ACC112 (cell line): ENCODE measurements around the gene PLCXD1.
"Not testable (repeated sequence)": the region's sequence is repeated elsewhere in the genome, so short reads cannot be mapped to it uniquely, and the experiment has no call there.

Experiments used
- H2AFZ ChIP-seq: fragments of 200-600 bp; sonication (generic); one replicate; pipeline ENCODE4 v1.6.0; 2017; ENCODE audit warnings: antibody characterized with exemption, low read length; ENCODE audit not compliant: unreplicated experiment
- H3K27ac ChIP-seq: fragments of 200-600 bp; sonication (generic); 2 replicates; pipeline ENCODE4 v1.5.1; 2014; ENCODE audit warnings: low read depth, mild to moderate bottlenecking, antibody characterized with exemption, low read length, moderate library complexity
- H3K27me3 ChIP-seq: fragments of 200-600 bp; sonication (generic); 2 replicates; pipeline ENCODE4 v1.6.1; 2014; ENCODE audit warnings: mild to moderate bottlenecking, antibody characterized with exemption, low read length, moderate library complexity, mixed read lengths; ENCODE audit not compliant: insufficient read depth
- H3K36me3 ChIP-seq: fragments of 200-600 bp; sonication (generic); 2 replicates; pipeline ENCODE4 v1.6.1; 2016; ENCODE audit warnings: mild to moderate bottlenecking, antibody characterized with exemption, low read length, moderate library complexity, mixed read lengths; ENCODE audit not compliant: insufficient read depth
- H3K4me1 ChIP-seq: fragments of 200-600 bp; sonication (generic); one replicate; pipeline ENCODE4 v1.6.1; 2016; ENCODE audit warnings: low read length, mixed read lengths; ENCODE audit not compliant: insufficient read depth, unreplicated experiment, control insufficient read depth
- H3K4me3 ChIP-seq: fragments of 200-600 bp; sonication (generic); 2 replicates; pipeline ENCODE4 v1.5.1; 2014; ENCODE audit warnings: mild to moderate bottlenecking, low read depth, low read length
- H3K79me2 ChIP-seq: fragments of 200-600 bp; sonication (generic); one replicate; pipeline ENCODE4 v1.6.0; 2016; ENCODE audit warnings: low read length; ENCODE audit not compliant: control insufficient read depth, unreplicated experiment, insufficient read depth

Gene PLCXD1

DNA sequence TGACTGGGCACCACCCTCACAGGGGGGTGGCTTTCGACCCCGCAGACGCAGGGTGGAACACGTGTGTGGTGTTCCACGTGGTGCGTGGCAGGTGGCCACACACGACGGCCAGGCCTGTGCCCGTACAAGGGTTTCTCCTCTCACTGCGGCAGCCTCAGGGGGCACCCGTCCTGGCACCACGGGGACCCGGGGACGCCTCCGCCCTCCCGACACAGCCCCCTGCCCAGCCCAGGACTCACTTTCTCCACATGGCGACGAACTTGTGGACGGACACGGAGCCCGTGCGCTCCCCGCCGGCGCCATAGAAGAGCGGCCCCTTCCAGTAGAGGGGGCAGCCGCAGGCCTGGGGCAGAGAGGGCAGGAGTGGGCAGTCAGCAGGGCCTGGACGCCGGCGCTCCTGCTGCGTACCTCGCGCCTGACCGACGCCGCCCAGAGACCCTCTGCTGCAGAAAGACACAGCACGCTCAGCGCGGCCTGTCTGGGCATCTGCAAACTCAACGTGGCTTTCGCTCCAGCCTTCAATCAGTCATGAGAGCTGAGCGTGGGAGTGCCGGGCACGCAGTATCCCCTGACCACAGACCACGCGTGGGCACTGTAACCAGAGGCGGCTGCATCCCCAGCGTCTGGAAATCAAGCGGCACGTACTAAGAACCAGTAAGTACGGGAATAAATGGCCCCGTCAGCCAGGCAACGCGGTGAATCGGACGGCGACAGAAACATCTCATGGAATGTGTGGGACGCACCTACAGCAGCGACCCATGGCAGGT, 66.4 kb downstream of the PLCXD1 start:
- no peak overlapping the region for H3K4me3 ChIP-seq
- no peaks in the 10 kb centered on the region for H3K4me1 ChIP-seq
- no peak overlapping the region for H3K27ac ChIP-seq
- H2AFZ ChIP-seq = no peak overlapping the region
- H3K79me2 ChIP-seq = no peaks in the 10 kb centered on the region
- H3K36me3 ChIP-seq = peaks cover 27% of the 10 kb centered on the region
- no peaks in the 10 kb centered on the region for H3K27me3 ChIP-seq

DNA sequence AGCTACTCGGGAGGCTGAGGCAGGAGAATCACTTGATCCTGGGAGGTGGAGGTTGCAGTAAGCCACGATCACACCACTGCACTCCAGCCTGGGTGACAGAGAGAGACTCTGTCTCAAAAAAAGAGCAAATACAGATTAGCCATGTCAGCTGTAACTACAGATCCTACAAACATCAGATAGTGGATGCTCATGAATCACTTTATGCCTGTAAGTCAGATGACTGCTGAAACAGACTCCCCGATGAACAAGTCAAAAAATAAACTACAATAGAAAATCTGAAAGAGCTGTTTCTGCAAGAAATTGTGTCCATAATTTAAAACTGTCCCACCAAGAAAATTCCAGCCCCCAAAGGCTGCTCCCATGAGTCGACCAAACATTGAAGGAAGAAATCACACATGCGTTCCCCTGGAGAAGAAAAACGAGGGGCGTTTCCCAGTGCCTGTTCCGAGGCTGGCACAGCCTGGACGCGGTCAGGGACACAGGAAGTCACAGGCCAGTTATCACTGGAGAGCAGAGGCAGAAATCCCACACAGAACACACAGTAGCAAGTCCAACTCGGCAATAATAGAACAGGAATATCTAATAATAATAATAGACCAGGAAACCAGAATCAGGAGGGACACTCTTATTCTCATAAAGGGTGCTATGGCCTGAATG, 67.4 kb downstream of the PLCXD1 start:
- H3K36me3 ChIP-seq = peaks cover 29% of the 10 kb centered on the region
- no peak overlapping the region for H2AFZ ChIP-seq
- H3K4me3 ChIP-seq = no peak overlapping the region

DNA sequence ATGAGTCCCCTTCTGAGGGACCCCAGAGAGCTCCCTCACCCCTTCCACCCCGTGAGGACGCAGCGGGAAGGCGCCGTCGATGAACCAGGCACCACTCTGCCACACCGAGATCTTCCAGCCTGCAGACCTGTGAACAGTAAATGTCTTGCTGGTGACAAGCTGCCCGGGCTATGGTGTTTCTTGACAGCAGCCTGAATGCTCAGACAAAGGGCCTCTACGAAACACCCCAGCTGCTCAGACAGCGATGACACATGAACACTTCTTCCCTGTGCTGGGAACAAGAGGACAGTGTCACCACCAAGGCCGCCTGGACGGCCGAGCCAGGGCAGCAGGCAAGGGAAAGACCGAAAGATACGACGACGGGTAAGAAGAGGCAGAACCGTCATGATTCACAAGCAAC, 68.0 kb downstream of the PLCXD1 start:
- Histone ChIP-seq H3K27me3 (no peaks in the 10 kb centered on the region), H3K79me2 (peaks cover 4% of the 10 kb centered on the region), H2AFZ (no peak overlapping the region), H3K4me3 (no peak overlapping the region), H3K4me1 (no peaks in the 10 kb centered on the region), H3K36me3 (peaks cover 29% of the 10 kb centered on the region), H3K27ac (no peak overlapping the region)

More for the DNA sequence above, 67.4 kb downstream of the PLCXD1 start:
- H3K27ac ChIP-seq = no peak overlapping the region
- no peaks in the 10 kb centered on the region for H3K4me1 ChIP-seq
- no peaks in the 10 kb centered on the region for H3K27me3 ChIP-seq
- peaks cover 4% of the 10 kb centered on the region for H3K79me2 ChIP-seq

GRCh38 chrX:349702-350101, 68.5 kb downstream of the PLCXD1 start:
- H3K27ac ChIP-seq = no peak overlapping the region
- no peaks in the 10 kb centered on the region for H3K27me3 ChIP-seq
- H3K79me2 ChIP-seq = peaks cover 4% of the 10 kb centered on the region
- peaks cover 25% of the 10 kb centered on the region for H3K36me3 ChIP-seq
- no peak overlapping the region for H2AFZ ChIP-seq
- H3K4me1 ChIP-seq = no peaks in the 10 kb centered on the region
- H3K4me3 ChIP-seq = no peak overlapping the region

DNA sequence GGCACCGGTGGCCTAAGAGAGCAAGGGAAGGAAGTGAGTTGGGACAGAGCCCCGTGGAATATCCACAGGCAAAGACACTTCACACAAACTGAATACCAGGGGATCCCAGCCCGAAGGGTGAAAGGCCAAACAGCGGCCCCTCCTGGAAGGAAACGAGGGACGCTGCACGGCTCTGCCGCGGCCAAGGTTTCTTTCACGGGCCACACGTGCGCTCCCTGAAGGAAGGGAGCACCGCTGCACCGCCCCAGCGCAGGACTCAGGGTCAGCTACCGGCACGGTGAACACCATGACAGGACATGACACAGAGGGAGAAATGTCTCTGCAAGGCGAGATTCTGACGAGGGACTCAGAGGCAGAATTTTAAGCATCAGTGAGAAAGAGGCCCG, 69.0 kb downstream of the PLCXD1 start:
- H3K27ac ChIP-seq = no peak overlapping the region
- H3K36me3 ChIP-seq = peaks cover 21% of the 10 kb centered on the region; the same call in 1 of the 2 replicates
- peaks cover 4% of the 10 kb centered on the region for H3K79me2 ChIP-seq
- H3K27me3 ChIP-seq = no peaks in the 10 kb centered on the region
- H2AFZ ChIP-seq = no peak overlapping the region
- H3K4me3 ChIP-seq = no peak overlapping the region
- H3K4me1 ChIP-seq = no peaks in the 10 kb centered on the region

GRCh38 chrX:350534-351323, 69.5 kb downstream of the PLCXD1 start:
- Histone ChIP-seq H3K27ac (no peak overlapping the region), H3K79me2 (peaks cover 4% of the 10 kb centered on the region), H3K36me3 (peaks cover 18% of the 10 kb centered on the region; the same call in 1 of the 2 replicates), H3K4me1 (no peaks in the 10 kb centered on the region), H2AFZ (no peak overlapping the region), H3K27me3 (no peaks in the 10 kb centered on the region), H3K4me3 (no peak overlapping the region)

DNA sequence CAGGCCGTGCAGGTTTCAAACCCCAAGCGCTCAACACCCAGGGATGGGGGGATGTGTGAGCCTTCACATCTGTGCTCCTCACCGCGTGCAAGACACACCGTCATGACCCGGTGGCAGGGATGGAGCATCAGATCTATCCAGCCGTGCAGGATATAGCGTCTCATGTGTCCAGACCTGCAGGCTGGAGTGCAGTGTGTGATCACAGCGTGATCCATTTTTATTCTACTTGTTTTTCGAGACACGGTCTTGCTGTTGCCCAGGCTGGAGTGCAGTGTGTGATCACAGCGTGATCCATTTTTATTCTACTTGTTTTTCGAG, 70.1 kb downstream of the PLCXD1 start:
- H3K4me3 ChIP-seq, H3K27ac ChIP-seq, H3K27me3 ChIP-seq, H3K4me1 ChIP-seq, H2AFZ ChIP-seq, H3K79me2 ChIP-seq: not testable (repeated sequence)
- H3K36me3 ChIP-seq = peaks cover 18% of the 10 kb centered on the region; the same call in 1 of the 2 replicates

DNA sequence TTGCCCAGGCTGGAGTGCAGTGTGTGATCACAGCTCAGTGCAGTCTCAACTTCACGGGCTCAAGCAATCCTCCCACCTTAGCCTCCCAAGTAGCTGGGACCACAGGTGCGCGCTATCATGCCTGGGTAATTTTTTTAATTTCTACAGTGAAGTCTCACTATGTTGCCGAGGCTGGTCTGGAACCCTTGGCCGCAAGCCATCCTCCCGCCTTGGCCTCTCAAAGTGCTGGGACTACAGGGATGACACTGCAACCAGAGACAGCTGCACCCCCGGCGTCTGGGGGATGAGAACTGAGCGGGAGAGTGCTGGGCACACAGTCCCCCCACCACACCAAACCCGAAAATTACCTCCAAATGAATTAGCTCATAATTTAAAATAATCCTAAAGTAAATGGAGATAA, 70.6 kb downstream of the PLCXD1 start:
- no peak overlapping the region for H3K4me3 ChIP-seq
- peaks cover 14% of the 10 kb centered on the region; the same call in 1 of the 2 replicates for H3K36me3 ChIP-seq
- H2AFZ ChIP-seq = no peak overlapping the region
- H3K4me1 ChIP-seq = no peaks in the 10 kb centered on the region
- H3K27me3 ChIP-seq = no peaks in the 10 kb centered on the region
- H3K79me2 ChIP-seq = peaks cover 9% of the 10 kb centered on the region
- H3K27ac ChIP-seq = no peak overlapping the region

DNA sequence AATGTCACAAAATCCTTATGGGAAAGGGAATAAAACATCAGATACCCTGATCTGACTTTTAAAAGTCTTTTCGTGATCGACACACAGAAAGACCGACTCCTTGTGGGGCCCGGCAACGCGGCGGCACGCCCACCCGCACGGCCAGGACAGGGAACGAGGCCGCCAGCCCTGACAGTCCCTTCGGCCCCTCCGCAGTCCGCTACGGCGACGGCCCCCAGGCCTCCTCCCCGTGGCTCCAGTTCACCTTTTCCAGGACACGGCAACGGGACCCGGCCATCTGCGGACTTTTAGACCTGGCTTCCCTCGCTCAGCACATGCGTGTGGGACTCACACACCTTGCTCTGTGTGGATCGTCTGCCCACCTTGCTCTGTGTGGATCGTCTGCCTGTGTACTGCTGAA, 71.0 kb downstream of the PLCXD1 start:
- Histone ChIP-seq H3K27me3 (no peaks in the 10 kb centered on the region), H3K4me3 (no peak overlapping the region), H3K27ac (no peak overlapping the region), H3K79me2 (peaks cover 12% of the 10 kb centered on the region), H3K36me3 (peaks cover 10% of the 10 kb centered on the region; the same call in 1 of the 2 replicates), H2AFZ (no peak overlapping the region), H3K4me1 (peaks cover 1% of the 10 kb centered on the region)

DNA sequence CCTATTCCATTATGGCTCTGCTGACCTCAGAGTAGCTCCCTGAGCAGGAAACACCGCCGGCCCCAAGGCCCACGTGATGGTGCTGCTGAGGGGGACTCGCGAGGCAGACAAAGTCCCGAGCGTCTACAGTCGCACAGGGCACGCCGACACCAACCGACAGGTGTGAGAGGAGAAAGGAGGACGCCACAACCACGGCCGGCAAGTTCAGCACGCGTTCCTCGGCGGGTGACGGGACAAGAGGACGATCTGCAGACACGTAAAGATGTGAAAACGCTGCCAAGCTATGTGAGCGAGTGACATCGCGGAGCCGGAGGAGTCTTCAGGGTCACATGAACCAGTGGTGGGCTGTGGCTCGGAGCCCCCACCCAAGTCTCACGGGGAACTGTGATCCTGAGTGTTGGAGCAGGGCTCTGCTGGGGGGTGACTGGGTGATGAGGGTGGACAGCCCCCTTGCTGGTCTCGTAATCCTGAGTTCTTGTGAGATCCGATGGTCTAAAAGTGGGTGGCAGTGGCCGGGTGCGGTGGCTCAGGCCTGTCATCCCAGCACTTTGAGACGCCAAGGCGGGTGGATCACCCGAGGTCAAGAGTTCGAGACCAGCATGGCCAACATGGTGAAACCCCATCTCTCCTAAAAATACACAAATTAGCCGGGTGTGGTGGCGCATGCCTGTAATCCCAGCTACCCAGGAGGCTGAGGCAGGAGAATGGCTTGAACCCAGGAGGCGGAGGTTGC, 71.6 kb downstream of the PLCXD1 start:
- Histone ChIP-seq H3K27me3 (no peaks in the 10 kb centered on the region), H2AFZ (no peak overlapping the region), H3K4me1 (peaks cover 5% of the 10 kb centered on the region), H3K36me3 (peaks cover 7% of the 10 kb centered on the region; the same call in 1 of the 2 replicates), H3K79me2 (peaks cover 12% of the 10 kb centered on the region), H3K4me3 (no peak overlapping the region), H3K27ac (no peak overlapping the region)
